AG04450 (cell line): ENCODE measurements around the gene CBL. TPM values are rescaled to one million over a fixed set of nuclear protein-coding genes. Genes with fewer than 3 reads are reported as not detected.

ENCODE experiments used
- CTCF ChIA-PET: fragments of 300-600, 350-600 bp; formaldehyde crosslinking; extraction: SDS; loops from one replicate; lab custom pipeline; 2022; ENCODE audit warnings: antibody characterized with exemption, inconsistent platforms; lab: Charles Lee
- POLR2A ChIA-PET: fragments of 350-600 bp; formaldehyde crosslinking; extraction: SDS; loops from one replicate; lab custom pipeline; 2021; ENCODE audit warnings: antibody characterized with exemption, inconsistent platforms; lab: Yijun Ruan, JAX
- DNase-seq: peaks from one replicate; pipeline ENCODE4 v3.0.0-alpha.2; 2011; ENCODE audit warnings: low read depth, low spot score
- H3K27ac ChIP-seq: one replicate; pipeline ENCODE4 v1.5.1; 2012; ENCODE audit warnings: low read depth, low read length, control low read depth
- H3K27me3 ChIP-seq: one replicate; pipeline ENCODE4 v1.6.0; 2012; ENCODE audit warnings: low read length; ENCODE audit not compliant: control insufficient read depth, insufficient read depth
- H3K4me3 ChIP-seq: 2 replicates; pipeline ENCODE4 v1.5.1; 2011; ENCODE audit warnings: mild to moderate bottlenecking, low read depth, low read length, control low read depth
- H3K9me3 ChIP-seq: 2 replicates; pipeline ENCODE4 v1.5.1; 2012; ENCODE audit warnings: low read length; ENCODE audit not compliant: control insufficient read depth, insufficient read depth
- polyA plus RNA-seq: library from polyadenylated mRNA; depleted of rRNA; stranded (reverse); fragments of >200 nt; gene quantifications from 2 replicates; pipeline ENCODE4 v1.2.3, GENCODE V29; 2011
- TF ChIP-seq, protein P1 (sequence below): IDR thresholded peaks from 2 replicates; pipeline ENCODE4 v1.5.1; 2011; ENCODE audit warnings: low read depth, low read length, control low read depth, inconsistent platforms

The CBL gene
- polyA plus RNA-seq, 1 experiment: 24.3 TPM

DNA sequence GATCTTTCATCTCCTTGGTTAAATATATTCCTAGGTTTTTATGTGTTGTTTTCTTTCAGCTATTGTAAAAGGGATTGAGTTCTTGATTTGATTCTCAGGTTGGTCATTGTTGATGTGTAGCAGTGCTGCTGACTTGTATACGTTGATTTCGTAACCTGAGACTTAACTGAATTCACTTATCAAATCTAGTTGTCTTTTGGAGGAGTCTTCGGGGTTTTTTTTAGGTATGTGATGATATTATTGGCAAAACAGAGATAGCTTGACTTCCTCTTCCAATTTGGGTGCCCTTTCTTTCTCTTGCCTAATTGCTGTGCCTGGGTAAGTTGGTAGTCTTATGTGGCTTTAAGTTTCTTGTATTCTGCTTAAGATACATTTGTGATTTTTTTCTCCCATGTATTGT is 52.8 kb downstream of the CBL start:
- no peak for DNase-seq
- H3K27me3 ChIP-seq: no peaks in the 10 kb centered on the region
- ChIA-PET POLR2A (no interaction called here), CTCF (interaction anchor here (5.6 kb wide), 1 partner anchor 53 kb away, joined by 30 read pairs; the partner anchor contains the start of gene CBL)
- H3K4me3 ChIP-seq: no peak overlapping the region
- TF ChIP-seq, protein P1, sequence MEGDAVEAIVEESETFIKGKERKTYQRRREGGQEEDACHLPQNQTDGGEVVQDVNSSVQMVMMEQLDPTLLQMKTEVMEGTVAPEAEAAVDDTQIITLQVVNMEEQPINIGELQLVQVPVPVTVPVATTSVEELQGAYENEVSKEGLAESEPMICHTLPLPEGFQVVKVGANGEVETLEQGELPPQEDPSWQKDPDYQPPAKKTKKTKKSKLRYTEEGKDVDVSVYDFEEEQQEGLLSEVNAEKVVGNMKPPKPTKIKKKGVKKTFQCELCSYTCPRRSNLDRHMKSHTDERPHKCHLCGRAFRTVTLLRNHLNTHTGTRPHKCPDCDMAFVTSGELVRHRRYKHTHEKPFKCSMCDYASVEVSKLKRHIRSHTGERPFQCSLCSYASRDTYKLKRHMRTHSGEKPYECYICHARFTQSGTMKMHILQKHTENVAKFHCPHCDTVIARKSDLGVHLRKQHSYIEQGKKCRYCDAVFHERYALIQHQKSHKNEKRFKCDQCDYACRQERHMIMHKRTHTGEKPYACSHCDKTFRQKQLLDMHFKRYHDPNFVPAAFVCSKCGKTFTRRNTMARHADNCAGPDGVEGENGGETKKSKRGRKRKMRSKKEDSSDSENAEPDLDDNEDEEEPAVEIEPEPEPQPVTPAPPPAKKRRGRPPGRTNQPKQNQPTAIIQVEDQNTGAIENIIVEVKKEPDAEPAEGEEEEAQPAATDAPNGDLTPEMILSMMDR: no peak
- H3K27ac ChIP-seq: no peak overlapping the region
- no peaks in the 10 kb centered on the region for H3K9me3 ChIP-seq

DNA sequence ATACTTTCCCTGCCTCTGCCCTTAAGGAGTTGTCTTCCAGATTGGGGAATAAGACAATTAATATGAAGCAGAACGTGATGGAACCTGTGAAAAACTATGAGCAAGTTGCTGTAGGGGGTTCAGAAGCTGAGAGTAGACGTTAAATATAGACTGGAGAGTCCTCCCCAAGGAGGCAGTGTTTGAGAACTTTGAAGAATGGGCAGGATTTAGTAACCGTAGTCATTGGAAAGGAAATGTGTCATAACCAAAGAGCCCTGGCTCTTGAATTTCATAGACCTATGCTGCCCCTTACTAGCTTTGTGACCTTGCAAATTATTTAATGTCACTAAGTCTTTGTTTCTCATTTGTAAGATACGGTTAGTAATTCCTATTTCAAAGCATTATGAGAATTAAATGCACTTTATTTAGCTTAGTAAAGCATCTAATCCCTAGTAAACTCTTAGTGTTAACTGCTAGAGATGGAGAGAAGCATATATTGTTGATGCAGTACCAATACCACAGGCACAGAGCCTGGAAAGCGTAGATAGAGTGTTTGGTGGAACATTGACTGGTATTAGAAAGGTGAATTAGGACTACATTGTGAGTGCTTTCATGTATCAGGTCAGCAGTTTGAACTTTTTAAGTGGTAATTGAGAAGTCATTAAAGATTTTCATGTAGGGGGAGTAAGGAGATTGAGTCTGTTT is 56.7 kb downstream of the CBL start:
- Histone ChIP-seq H3K4me3 (no peak overlapping the region), H3K27me3 (no peaks in the 10 kb centered on the region), H3K9me3 (no peaks in the 10 kb centered on the region), H3K27ac (peak overlapping the region; percentile 13)
- DNase-seq: no peak
- TF ChIP-seq, protein P1: no peak
- POLR2A ChIA-PET: interaction anchor here (0.6 kb wide), 1 partner anchor 75 kb away, joined by 3 read pairs; no protein-coding TSS in a partner anchor
- CTCF ChIA-PET: interaction anchor here (5.6 kb wide), 1 partner anchor 57 kb away, joined by 30 read pairs; the partner anchor contains the start of gene CBL

DNA sequence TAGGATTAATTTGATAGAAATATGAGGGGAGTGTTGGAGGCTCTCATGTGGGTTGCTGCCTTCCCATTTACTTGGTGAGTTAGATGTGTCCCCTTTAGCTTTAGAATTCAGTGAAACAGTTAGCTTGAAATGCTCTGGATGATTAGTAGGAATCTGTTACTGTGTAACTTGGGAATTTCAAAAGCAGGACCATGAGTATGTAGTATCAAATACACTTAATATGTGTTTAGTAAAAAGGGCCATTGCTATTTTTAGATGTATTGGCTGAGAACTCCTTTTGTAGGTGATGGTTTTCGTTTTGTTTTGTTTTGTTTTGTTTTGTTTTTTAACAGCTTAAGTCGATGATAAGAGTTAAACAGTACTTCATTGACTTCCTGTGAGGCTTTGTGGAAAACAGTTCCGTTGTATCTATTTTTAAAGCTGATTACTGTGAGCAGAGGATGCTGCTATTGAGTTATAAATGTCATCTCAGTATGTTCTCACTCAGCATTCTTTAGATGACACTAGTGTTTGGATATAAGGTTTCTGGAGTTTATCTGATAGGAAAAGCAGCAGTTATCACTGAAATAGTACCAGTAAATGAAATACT is 57.3 kb downstream of the CBL start:
- no peak for DNase-seq
- Histone ChIP-seq H3K27me3 (no peaks in the 10 kb centered on the region), H3K9me3 (no peaks in the 10 kb centered on the region), H3K27ac (peak overlapping the region; percentile 13), H3K4me3 (no peak overlapping the region)
- CTCF ChIA-PET: interaction anchor here (1.2 to 5.6 kb wide), 2 partner anchors 21 to 58 kb away, joined by 3 to 30 read pairs; partner anchors contain the start of gene CBL
- POLR2A ChIA-PET: interaction anchor here (0.6 kb wide), 1 partner anchor 74 kb away, joined by 3 read pairs; no protein-coding TSS in a partner anchor
- TF ChIP-seq, protein P1: no peak

DNA sequence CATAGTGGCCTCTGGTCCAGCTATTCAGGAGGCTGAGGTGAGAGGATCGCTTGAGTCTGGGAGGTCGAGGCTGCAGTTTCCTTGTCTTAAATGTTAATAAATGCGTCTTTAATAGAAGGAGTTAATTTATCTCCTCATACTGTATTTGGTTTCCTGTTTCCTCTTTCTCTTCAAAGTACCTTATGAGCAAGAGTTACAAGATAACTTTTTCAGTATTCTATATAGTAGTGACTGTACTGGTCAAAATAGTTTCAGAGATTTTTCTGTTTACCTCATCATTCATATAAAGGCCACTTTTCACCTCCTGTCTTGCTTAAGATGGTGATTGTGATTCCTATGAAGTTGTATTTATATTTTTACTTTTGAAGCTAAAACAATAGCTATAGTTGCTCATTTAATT is 59.9 kb downstream of the CBL start:
- Histone ChIP-seq H3K9me3 (no peaks in the 10 kb centered on the region), H3K27me3 (no peaks in the 10 kb centered on the region), H3K4me3 (no peak overlapping the region), H3K27ac (no peak overlapping the region)
- TF ChIP-seq, protein P1: no peak
- ChIA-PET POLR2A (no interaction called here), CTCF (no interaction called here)
- no peak for DNase-seq
